AG08395 (cell line): ENCODE data around the gene NR1I2.

Experiments
- DNase-seq: peaks from one replicate; pipeline ENCODE4 v3.0.0; 2012; ENCODE audit warnings: mixed read lengths, low spot score

Gene NR1I2

GRCh38 chr3:119819806-119820205 lies 37.9 kb downstream of the NR1I2 start:
- no peak for DNase-seq

- DNase-seq = no peak
Observed at GRCh38 chr3:119825820-119826219, 43.9 kb downstream of the NR1I2 start.

- no peak for DNase-seq
Observed at GRCh38 chr3:119826711-119827608, 45.1 kb downstream of the NR1I2 start.

GRCh38 chr3:119829420-119829819 lies 47.5 kb downstream of the NR1I2 start:
- no peak for DNase-seq

- DNase-seq = no peak
Observed at GRCh38 chr3:119831022-119831421, 49.1 kb downstream of the NR1I2 start.

- DNase-seq = peak; percentile 69
Observed at GRCh38 chr3:119831941-119832371, 50.1 kb downstream of the NR1I2 start.

- no peak for DNase-seq
Observed at GRCh38 chr3:119834754-119835370, 53.0 kb downstream of the NR1I2 start.

- DNase-seq = no peak
Observed at GRCh38 chr3:119835556-119835955, 53.7 kb downstream of the NR1I2 start.

GRCh38 chr3:119841808-119842471 lies 60.0 kb downstream of the NR1I2 start:
- DNase-seq = no peak

- no peak for DNase-seq
Observed at GRCh38 chr3:119849126-119849525, 67.2 kb downstream of the NR1I2 start.

GRCh38 chr3:119856695-119857094 lies 74.8 kb downstream of the NR1I2 start:
- no peak for DNase-seq

GRCh38 chr3:119858957-119859356 lies 77.1 kb downstream of the NR1I2 start:
- DNase-seq = no peak

GRCh38 chr3:119859728-119860127 lies 77.8 kb downstream of the NR1I2 start:
- no peak for DNase-seq

- no peak for DNase-seq
Observed at GRCh38 chr3:119861681-119862080, 79.8 kb downstream of the NR1I2 start.

GRCh38 chr3:119862616-119863015 lies 80.7 kb downstream of the NR1I2 start:
- no peak for DNase-seq

GRCh38 chr3:119864476-119864875 lies 82.6 kb downstream of the NR1I2 start:
- DNase-seq = no peak
